NCI-H1417 treated with DMSO at 0.1 percent for 48 hours (cell line): ENCODE data around the gene ALG9.

Experiments used
- DNase-seq: peaks from one replicate; lab custom pipeline; 2025; lab: John Stamatoyannopoulos, UW

The ALG9 gene

DNA sequence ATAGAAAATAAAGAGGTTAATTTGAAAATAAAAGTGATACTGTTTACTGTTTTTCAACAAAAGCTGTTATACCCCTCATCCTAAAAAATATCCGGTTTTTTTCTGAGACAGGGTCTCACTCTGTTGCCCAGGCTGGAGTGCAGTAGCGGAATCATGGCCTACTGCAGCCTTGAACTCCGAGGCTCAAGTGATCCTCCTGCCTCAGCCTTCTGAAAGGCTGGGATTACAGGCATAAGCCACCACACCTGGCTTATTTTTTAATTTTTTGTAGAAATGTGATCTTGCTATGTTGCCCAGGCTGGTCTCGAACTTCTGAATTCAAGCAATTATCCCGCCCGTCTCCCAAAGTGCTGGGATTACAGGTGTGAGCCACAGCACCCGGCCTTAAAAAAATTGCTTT lies 35.7 kb downstream of the ALG9 start:
- DNase-seq = no peak

DNA sequence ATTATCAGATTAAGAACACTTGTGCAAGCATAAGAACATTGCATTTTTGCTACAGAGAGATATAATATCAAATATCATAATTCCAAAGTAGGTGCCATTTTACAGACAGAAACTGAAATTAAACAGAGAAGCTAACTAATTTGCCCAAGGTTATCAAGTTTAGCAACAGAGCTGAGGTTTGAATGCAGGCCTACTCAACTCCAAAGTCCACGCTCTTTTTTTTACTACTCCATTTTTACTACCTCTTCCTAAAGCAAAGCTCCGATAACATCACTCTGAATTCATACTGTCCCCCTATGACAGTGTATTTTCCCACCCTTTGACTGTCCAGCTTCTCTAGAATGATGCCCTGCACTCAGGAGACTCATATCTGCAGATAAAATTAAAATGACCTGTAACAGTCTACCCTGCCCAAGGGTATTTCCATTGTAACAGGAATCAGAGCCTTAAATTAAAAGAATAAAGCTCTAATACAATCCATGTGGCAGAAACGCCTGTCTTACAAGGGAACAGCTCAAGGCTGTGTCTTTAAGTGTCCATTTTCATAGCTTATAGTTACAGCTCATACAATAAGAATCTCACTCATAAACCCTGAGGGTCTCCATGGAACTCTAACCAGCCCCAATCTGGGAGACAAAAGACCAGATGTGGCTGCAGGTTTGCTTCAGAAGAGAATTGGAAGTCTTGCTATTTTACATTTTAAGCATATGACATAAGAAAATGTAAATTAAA lies 36.8 kb downstream of the ALG9 start:
- no peak for DNase-seq

DNA sequence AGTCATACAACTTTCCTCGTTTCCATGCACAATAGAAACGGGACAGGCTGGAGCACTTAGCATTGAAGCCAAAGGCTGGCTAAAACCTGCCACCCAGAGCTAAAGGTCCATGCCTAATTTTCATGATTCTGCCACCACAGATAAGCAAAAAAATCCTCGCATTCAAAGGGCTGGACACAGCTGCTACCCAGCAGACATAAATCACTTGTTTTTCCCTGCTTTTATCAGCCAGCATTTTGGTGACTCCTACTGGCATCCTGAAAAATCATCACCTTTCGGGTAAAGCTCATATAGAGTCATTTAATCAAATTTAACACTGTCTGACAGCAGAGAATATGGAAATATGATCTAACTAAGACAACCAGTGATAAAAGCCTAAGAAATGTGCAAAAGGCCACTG lies 37.9 kb downstream of the ALG9 start:
- no peak for DNase-seq

DNA sequence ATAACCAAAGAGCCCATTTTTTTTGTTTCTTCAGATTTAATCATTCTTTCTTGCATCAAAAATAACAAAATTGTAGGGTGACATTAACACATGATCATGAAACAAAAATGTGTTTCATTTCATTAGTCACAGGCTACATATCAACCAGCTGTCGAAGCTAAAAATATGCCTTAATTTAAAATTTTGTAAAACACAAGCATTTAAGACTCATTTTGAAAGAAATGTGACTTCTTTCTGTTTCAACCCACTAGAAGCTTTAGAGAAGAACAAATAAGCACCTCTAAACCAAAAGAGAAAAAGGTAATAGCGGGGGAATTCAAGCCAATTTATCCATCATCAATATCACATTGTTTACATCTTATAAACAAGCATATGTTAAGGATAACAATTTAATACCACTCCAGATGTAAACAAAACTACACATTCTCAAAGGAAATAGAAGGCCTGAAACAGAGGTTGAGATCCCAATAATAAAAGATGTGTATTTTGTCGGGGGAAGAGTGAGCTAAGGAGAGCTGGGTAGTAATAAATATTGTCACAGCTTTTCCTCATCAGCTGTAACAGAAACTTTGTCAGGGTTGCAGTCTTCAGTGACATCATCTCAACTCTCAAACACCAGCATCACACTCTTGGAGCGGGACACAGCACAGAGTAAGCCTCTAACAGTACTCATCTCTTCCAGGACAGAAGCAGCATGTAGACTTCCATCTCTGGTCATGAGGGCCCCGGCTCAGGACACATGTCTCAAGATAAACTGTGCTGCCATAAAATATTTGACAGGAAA lies 42.0 kb downstream of the ALG9 start:
- DNase-seq = no peak

DNA sequence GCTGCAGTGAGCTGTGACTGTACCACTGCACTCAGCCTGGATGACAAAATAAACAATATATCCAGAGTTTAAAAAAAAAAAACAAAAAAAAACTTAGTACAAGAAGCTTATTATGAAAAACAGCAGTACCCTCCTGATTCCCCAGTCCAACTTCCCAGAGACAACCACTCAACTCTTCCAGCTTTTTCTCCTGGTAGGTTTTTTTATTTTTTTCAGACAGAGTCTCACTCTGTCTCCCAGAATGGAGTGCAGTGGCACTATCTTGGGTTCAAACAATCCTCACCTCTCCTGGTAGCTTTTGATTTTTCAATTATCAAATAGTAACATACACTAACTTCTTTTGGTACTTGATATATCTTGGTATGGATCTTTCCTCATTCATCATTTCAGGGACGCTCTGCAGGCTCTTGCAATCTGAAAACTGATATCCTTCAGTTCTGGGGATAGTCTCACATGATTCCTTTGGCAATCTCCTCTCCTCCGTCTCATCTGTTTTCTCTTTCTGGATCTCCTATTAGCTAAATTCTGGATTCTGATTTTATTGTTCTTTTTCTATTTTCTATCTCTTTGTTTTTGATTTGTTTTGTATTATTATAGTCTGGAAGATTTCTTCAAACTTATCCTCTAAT lies 44.9 kb downstream of the ALG9 start:
- DNase-seq = no peak

DNA sequence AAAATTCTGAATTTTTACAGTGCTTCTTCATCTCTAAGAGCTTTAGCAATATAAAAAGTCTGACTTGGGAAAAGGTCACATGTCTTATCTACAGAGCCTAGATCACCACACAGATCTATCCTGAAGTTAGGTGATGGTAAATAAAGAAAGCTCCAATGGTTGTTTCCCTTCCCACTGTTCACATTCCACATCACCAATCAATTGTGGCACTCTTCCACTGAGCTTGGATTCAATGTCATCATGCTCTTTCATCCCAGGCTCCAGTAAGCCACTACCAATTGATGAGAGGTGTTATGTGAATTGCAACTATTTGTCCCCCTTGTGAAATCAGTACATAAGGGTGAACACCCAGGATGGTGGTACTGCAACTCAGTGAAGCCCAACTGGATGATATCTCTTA lies 47.8 kb downstream of the ALG9 start:
- no peak for DNase-seq

DNA sequence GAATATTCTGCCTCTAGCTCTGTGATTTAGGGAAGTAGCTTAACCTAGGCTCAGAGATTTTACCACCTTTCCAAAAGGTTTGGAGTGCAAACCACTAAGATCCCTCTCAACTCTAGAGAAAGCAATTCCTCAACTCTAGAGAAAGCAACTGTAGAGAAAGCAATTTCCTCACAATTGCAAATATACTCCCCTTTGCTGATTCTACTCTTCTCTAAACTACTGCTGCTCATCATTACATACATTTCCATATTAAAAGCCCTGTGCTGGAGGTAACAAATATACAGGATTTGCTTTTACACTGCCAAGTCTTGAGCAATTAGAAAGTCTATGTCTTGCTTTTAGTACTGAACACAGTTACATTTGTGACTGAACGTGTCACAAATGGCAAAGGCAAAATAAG lies 48.2 kb downstream of the ALG9 start:
- DNase-seq = no peak

DNA sequence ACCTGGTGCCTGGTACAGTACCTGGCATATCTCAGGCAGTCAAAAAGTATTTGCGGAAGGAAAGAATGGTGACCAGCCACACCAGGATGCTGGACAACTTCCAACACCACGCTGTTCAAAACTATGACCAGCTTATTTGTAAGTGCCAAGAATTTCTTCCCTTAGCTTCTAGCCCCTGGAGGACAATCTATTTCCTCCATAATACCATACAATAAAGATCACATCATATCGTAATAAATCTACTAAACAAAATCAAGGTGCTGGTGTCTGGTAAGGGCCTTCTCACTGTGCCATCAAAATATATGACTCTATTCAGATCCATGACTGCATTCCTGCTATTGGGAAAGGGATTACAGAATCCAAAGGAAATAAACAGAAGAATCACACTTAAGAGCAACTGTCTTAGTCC lies 51.5 kb downstream of the ALG9 start:
- DNase-seq = no peak

DNA sequence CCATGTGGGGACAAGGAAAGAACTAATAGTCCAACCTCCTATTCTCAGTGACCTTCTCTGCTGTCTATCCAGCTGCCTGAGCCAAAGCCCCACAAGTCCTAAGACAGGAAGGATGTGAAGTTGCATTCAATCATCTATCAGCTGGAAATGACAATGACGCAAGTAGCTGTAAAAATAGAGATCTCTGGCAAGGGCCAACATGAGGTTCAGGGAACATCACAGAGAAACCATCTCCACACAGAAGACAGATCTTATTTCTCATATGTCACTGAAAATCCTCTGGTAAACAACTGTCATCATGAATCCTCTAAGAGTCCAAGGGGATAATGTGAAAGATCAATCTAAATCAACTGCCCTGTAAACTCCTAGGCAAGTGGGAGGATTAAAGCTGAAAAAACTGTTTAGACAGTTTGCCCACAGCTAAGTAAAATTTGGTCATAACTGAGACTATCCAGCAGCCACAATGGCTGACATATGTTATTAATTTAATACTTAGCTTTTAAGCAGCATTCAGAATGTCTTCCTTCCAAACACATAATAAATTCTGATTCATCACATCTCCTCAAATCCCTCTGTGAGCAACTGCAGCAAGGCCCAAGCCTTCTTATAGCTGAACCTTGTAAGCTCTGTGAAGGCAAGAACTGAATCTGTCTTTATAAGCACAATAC lies 52.1 kb downstream of the ALG9 start:
- DNase-seq = no peak

DNA sequence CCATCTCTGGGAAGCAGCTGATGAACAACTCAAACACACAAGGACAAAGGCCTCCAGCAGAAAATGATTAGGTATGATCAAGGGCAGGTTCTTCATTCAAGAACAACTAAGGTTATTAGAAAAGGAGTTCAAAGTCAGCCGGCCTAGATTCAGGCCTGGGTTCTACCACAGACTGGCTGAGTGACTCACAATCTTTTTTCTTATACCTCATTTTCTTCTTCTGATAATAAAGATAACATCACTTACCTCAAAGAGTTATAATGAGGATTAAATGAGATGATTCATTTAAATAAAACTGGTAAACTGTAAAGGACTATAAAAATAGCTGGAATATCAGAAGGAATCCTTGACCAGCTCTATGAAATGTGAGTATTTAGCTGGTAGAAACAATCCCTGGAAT lies 55.9 kb downstream of the ALG9 start:
- no peak for DNase-seq

DNA sequence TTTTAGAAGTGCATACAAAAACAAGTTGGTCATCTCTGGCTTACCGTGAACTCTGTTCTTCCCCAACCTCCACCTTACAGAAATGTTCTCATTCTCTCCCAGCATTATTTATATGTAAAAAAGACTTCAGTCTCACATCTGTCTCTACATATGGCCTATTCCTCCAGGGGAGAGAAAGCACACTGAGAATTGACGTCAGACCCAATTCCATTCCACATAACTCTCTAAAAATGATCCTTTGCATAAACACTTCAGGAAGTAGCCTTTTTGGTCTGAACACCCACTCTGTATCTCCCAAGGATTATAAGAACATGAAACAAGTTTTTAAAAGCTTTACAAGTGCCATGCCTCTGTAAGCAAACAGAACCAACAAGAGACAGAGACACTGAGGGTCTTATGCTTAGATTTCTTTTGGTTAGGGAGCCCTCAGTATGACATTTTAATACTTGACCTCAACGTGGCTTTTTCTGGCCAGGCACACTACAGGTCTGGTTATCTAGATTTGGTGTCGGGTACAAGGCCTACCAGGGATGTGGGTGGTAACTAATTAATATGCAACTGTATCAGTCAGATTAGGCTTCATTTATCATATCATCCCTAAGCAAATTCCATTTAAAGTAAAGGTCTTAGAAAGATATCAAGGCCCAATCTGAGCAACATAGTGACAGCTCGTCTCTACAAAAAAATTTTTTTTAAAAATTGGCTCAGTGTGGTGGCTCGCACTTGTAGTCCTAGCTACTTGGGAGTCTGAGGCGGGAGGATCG lies 56.6 kb downstream of the ALG9 start:
- no peak for DNase-seq

DNA sequence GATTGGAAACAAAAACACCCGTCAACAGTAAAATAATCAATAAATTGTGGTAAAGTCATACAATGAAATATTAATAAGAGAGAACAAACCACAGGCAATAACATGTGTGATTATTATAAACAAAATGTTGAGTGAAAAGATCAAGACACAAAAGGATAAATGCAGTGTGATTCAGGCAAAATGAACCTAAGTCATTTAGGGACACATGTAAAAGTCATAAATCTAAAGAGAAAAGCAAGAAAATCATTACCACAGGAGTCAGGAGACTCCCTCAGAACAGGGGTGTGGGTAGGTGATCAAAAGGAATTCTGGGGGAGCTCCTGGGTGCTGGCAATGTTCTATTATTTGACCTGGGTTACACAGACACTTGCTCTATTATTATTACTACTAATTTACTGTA lies 57.3 kb downstream of the ALG9 start:
- no peak for DNase-seq

DNA sequence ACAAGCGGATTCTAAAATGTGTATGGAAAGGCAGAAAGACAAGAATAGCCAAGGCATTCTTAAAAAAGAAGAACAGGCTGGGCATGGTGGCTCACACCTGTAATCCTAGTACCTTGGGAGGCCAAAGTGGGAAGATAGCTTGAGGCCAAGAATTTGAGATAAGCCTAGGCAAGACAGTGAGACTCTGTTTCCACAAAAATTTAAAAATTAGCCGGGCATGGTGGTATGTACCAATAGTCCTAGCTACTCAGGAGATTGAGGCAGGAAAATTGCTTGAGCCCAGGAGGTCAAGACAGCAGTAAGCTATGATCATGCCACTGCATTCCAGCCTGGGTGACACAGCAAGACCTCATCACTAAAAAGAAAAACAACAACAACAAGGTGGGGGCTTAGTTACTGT lies 59.2 kb downstream of the ALG9 start:
- DNase-seq = no peak

DNA sequence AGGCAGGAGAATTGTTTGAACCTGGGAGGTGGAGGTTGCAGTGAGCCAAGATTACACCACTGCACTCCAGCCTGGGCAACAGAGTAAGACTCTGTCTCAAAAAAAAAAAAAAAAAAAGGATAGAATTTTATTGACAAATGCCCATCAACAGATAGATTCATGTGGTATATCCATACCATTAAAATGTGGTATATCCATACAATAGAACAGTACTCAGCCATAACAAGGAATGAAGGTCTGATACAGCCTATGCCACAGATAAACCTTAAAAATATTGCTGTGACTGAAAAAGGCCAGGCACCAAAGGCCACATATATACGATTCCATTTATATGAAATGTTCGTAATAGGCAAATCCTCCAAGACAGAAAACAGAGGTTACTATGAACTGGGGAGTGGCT lies 59.9 kb downstream of the ALG9 start:
- no peak for DNase-seq

DNA sequence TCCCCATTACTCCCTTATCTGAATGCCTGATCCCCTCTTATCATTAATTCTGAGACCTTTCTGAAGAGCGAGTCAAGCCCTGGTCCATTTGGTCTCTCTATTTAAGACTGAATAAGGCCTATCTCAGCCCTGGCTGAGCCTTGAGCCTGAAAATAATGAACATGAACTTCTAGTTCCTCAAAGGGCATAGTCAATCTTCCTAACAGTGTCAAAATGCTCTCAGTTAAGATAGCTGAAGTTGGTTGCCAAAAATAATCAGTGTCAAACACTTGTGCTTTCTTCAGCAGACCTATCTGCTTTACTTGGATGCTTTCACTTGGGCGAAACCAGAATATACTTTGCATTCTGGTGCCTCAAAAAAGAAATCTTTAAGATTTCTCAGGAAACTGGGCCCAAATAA lies 62.5 kb downstream of the ALG9 start:
- no peak for DNase-seq

DNA sequence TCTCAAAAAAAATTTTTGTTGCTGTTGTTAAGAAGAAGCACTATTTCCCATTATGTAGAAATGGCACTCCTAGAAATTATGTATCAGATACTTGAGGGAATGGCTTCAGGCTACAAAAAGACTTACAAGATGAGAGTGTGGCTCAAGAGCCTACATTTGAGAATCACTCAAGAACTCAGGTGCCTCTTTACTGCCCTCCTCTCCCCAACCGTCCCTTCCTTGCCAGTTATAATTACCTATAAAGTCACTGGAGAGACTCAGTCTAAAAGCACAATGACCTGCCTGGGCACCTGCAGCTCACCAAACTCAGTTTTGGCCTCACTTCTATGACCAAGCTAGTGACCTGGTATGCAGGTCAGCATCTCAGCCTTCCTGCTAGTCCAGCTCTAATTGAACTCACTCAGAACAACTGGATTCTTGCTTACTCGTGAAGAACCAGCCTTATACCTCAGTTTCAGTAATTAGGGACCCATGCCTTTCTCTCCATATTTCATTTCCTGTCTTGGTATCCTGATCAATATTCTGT lies 63.3 kb downstream of the ALG9 start:
- DNase-seq = no peak

DNA sequence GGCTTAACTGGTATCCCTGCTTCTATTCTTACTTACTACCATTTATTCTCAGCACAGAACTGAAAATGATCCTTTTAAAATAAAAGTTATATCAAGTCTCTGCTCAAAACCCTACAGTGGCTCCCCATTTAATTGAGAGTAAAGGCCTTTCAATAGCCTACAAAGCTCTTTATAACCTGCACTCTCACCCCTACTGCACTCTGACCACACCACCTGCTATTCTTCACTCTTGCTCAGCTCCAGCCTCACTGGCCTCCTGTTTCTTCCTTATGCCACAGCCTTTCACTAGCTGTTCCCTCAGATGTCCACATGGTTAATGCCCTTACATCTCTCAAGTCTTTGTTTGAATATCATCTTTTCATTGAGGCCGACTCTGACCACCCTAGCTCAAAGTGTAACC lies 64.3 kb downstream of the ALG9 start:
- DNase-seq = no peak

DNA sequence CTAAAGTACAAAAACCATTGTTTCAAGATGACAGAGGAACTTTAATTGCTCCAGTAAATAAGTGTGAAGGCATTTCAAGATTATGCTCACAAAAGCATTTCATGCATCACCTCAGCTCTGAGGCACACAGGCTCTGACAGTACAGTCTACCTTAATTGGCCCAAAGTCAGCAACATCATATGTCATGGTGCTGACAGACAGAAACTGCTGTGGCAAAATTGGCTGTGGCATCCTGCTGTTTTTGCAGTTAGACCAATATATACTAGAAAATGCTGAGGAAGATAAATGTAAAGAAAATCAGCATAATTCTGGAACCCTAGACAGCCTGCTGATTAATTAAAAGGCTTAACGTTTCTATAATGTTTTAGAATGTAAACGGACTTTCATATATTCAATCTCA lies 70.2 kb downstream of the ALG9 start:
- DNase-seq = no peak

DNA sequence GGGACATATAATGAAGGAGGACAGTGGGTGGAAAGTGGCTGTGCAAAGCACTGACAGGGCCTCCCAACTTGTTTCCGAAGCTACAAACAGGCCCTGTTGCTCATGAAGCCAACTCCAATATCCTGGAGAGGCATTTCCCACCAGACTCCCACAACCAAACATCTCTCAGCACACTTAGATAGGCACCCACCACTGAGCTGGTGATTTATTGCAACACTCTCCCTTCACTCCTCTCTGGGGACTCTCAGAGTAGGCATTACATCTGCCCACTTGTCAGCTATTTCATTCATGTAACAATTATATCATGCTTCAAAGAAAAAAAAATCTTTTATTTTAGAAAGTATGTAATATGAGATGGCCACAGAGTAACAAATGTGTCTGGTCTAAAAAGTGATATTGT lies 73.1 kb downstream of the ALG9 start:
- DNase-seq = no peak

DNA sequence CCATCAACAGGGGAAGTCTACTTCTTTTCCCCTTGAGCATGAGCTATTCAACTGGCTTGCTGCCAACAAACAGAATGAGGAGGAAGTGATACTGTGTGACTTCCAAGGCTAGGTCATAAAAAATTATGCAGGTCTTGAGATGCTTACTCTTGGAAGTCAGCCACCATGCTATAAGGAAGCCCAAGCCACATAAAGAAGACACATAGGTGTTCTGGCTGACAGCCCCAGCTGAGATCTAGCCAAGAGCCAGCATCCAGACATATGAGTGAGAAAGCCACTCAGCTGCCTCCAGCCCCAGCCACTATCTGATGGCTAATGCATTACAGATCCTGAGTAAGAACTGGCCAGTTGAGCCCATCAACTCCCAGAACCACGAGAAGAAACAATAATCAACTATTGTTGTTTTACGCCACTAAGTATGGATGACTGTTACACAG lies 74.2 kb downstream of the ALG9 start:
- DNase-seq = no peak

DNA sequence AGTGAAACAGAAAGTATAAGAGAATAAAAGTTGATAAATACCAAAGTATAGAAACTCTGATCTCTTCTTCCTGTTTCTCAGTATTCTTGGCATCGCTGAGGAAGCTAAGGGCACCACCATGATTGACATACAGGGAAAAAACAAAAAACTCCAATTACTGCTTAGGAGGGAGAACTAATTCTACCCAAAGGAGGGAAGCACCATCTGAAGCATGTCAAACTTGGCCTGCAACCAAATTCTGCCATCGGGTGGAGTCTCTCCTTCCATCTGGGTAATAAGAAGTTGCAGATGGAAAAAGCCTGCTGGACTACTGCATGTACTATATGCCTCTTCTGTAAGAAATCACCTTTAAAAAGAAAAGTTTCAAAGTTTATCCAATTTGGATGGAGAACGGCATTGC lies 74.7 kb downstream of the ALG9 start:
- no peak for DNase-seq
